Ovary (tissue), 3 donors: ENCODE results near the gene OTULIN.

Source experiments
- CTCF ChIP-seq, 3 donors: fragments of 450-650 bp in 2 of 3; fragments of 200-600 bp in 1 of 3; IDR thresholded peaks; one replicate each; pipeline versions ENCODE4 v1.5.1 to v1.8.0; 2016 to 2022; ENCODE audit warnings: antibody characterized with exemption in 3 of 3, mild to moderate bottlenecking in 1 of 3
- EP300 ChIP-seq: sonication (generic); formaldehyde crosslinking; IDR thresholded peaks from one replicate; pipeline ENCODE4 v1.6.1; 2017; ENCODE audit warnings: antibody characterized with exemption
- POLR2A ChIP-seq: fragments of 450-650 bp; IDR thresholded peaks from one replicate; pipeline ENCODE4 v1.6.1; 2017; ENCODE audit warnings: antibody characterized with exemption, mild to moderate bottlenecking, moderate library complexity
- donor health status: DM: no; HTN: no; CAD: no.

- TF ChIP-seq CTCF (IDR thresholded peaks at IDR 0.05) = no peak
- TF ChIP-seq EP300 = no peak
- no peak for TF ChIP-seq POLR2A
Observed at GRCh38 chr5:14708551-14708950, 44.0 kb downstream of the OTULIN start.
